HEK293 (cell line): ENCODE results near the gene VAV2.

Source experiments
- MEIS1 ChIP-seq: sonication (generic); formaldehyde crosslinking; IDR thresholded peaks from 2 replicates; pipeline ENCODE4 v1.8.1; 2022; ENCODE audit warnings: missing genetic modification reagents, mild to moderate bottlenecking, borderline replicate concordance
- TCF7L2 ChIP-seq: IDR thresholded peaks from 2 replicates; pipeline ENCODE4 v1.6.1; 2011; ENCODE audit warnings: low read depth, mild to moderate bottlenecking, inconsistent platforms, low read length, moderate library complexity, borderline replicate concordance
- TRIM28 ChIP-seq: IDR thresholded peaks from 2 replicates; pipeline ENCODE4 v1.6.1; 2011; ENCODE audit warnings: low read length, control low read depth, borderline replicate concordance
- YY1 ChIP-seq: fragments of 450-650 bp; formaldehyde crosslinking; IDR thresholded peaks from 2 replicates; pipeline ENCODE4 v1.5.1; 2018; ENCODE audit warnings: missing biosample characterization, missing genetic modification characterization
- ZNF274 ChIP-seq, 2 experiments: fragments of 200-500 bp in 1 of 2; fragments of 450-650 bp in 1 of 2; sonication (Bioruptor generic) in 1 of 2; formaldehyde crosslinking in 1 of 2; IDR thresholded peaks; 2 replicates each; pipeline versions ENCODE4 v1.5.1 to v1.6.1; 2014 to 2016; ENCODE audit warnings: borderline replicate concordance in 1 of 2, inconsistent platforms in 1 of 2, low read length in 1 of 2, missing biosample characterization in 1 of 2, missing genetic modification characterization in 1 of 2
- ZNF521 ChIP-seq: fragments of 450-650 bp; formaldehyde crosslinking; IDR thresholded peaks from 2 replicates; pipeline ENCODE4 v1.5.1; 2017; ENCODE audit warnings: missing biosample characterization, mild to moderate bottlenecking, missing genetic modification characterization
- ZNF544 ChIP-seq: fragments of 450-650 bp; formaldehyde crosslinking; IDR thresholded peaks from 2 replicates; pipeline ENCODE4 v1.5.0; 2017; ENCODE audit warnings: missing biosample characterization, missing genetic modification characterization
- ZNF664 ChIP-seq: fragments of 450-650 bp; formaldehyde crosslinking; IDR thresholded peaks from 2 replicates; pipeline ENCODE4 v1.5.1; 2016; ENCODE audit warnings: missing biosample characterization, missing genetic modification characterization
- ZNF785 ChIP-seq: fragments of 450-650 bp; formaldehyde crosslinking; IDR thresholded peaks from 2 replicates; pipeline ENCODE4 v1.5.1; 2016; ENCODE audit warnings: missing biosample characterization, missing genetic modification characterization
- ZSCAN16 ChIP-seq: fragments of 450-650 bp; formaldehyde crosslinking; IDR thresholded peaks from 2 replicates; pipeline ENCODE4 v1.5.1; 2016; ENCODE audit warnings: missing biosample characterization, missing genetic modification characterization
- TF ChIP-seq, protein P1 (sequence below): fragments of 450-650 bp; formaldehyde crosslinking; IDR thresholded peaks from 2 replicates; pipeline ENCODE4 v1.5.1; 2016; ENCODE audit warnings: missing biosample characterization, missing genetic modification characterization
- TF ChIP-seq, protein P2 (sequence below): sonication (generic); formaldehyde crosslinking; IDR thresholded peaks from 2 replicates; pipeline ENCODE4 v1.8.1; 2022; ENCODE audit warnings: mild to moderate bottlenecking, moderate library complexity, missing genetic modification reagents

DNA sequence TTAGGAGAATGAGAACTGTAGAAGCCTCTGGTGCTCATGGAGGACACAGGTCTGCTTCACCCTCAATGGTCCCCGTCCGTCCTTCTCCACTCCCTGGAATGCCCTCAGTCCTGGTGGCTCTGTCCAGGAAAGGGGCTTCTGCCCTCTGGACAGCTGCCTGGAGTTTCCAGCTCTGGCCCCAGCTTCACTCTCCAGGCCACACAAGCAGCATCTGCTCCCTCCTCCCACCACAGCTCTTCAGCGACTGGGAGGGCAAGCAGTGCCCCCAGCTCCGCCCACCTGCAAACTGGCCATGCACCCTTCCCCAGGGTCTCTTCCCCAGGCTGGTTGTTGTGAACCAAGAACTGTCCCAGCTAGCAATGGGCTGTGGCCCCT is 258.7 kb downstream of the VAV2 start:
- TF ChIP-seq, protein P1, sequence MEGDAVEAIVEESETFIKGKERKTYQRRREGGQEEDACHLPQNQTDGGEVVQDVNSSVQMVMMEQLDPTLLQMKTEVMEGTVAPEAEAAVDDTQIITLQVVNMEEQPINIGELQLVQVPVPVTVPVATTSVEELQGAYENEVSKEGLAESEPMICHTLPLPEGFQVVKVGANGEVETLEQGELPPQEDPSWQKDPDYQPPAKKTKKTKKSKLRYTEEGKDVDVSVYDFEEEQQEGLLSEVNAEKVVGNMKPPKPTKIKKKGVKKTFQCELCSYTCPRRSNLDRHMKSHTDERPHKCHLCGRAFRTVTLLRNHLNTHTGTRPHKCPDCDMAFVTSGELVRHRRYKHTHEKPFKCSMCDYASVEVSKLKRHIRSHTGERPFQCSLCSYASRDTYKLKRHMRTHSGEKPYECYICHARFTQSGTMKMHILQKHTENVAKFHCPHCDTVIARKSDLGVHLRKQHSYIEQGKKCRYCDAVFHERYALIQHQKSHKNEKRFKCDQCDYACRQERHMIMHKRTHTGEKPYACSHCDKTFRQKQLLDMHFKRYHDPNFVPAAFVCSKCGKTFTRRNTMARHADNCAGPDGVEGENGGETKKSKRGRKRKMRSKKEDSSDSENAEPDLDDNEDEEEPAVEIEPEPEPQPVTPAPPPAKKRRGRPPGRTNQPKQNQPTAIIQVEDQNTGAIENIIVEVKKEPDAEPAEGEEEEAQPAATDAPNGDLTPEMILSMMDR (tag by site-specific recombination) = no peak
- TF ChIP-seq ZNF664 (tag by site-specific recombination) (no peak), ZNF274 (IDR thresholded peaks at IDR 0.05; ENCODE audit: low read length) (no peak), ZNF274 (tag by site-specific recombination; IDR thresholded peaks at IDR 0.05; ENCODE audit: borderline replicate concordance) (no peak), TCF7L2 (no peak), YY1 (tag by site-specific recombination) (no peak), MEIS1 (no peak), ZNF521 (tag by site-specific recombination) (no peak), TRIM28 (no peak), ZNF785 (tag by site-specific recombination) (no peak), ZSCAN16 (tag by site-specific recombination) (no peak), ZNF544 (tag by site-specific recombination) (no peak)
- TF ChIP-seq, protein P2, sequence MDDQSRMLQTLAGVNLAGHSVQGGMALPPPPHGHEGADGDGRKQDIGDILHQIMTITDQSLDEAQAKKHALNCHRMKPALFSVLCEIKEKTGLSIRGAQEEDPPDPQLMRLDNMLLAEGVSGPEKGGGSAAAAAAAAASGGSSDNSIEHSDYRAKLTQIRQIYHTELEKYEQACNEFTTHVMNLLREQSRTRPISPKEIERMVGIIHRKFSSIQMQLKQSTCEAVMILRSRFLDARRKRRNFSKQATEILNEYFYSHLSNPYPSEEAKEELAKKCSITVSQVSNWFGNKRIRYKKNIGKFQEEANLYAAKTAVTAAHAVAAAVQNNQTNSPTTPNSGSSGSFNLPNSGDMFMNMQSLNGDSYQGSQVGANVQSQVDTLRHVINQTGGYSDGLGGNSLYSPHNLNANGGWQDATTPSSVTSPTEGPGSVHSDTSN (CRISPR knock-in tag) = no peak
